Measurements from ENCODE around the gene IL36RN. TPM values are rescaled to one million over a fixed set of nuclear protein-coding genes. Genes with fewer than 3 reads are reported as not detected.

The IL36RN gene
- total and polyA plus RNA-seq, 11 donors, result not detected

DNA sequence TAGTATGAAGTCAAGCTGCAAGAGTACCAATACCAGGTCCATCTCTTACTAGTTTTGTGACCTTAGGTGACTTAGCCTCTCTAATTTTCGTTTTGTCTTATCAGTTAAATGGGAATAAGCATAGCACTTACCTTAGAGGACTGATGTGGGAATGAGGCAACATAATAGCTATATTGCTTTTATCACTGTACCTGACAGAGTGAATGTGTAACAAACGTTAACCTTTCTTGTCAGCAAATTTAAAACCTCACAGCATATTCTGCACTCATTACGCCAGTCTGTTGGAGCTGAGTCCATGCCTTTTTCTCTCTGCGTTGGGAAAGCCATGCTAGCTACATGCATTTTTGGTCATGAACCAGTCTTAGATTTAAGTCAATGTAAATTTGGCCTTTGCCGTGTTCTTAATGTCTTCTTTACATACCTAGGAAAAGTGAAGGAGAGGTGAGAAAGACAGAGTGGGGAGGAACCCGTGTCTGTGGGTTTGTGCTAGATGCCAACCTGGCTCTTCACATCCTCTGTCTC lies 6.5 kb upstream of the IL36RN start, which contains the start of gene IL36B:
TSS of gene IL36B (minus strand) at position 472 of the 522 bp plus-strand sequence.
- no peak for DNase-seq
- Histone ChIP-seq H3K27ac (no peak within 1 kb of the TSS), H3K4me3 (no peak within 1 kb of the TSS), H3K4me1 (no peaks in the 10 kb centered on the region), H3K9me3 (peaks cover 0 to 22% (median 0%) of the 10 kb centered on the region in 12 donors), H3K36me3 (no peaks in the 10 kb centered on the region), H3K27me3 (peaks cover 0 to 6% (median 0%) of the 10 kb centered on the region in 9 donors)
- intact Hi-C loops (cut with DNase I), result no loop called here
- TF ChIP-seq POLR2A (IDR thresholded peaks at IDR 0.05), result no peak
- 61 to 68% (median 67%) methylated on average over 6 of the region's 6 CpGs for WGBS, 4 donors
- no peak for ATAC-seq

DNA sequence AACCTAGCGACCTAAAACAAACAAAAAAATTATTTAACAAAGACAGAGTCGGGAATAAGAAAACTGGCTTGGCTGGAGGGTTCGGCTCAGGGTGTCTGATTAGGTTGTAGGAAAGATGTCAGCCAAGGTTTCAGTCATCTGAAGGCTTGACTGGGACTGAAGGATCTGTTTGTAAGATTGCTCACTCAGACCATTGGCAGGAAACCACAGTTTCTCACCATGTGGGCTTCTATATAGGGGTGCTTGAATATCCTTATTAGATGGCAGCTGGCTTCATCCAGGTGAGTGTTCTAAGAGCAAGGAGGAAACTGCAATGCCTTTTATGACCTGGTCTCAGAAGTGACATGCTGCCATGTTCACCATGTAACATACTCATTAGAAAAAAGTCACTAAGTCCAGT lies 5.3 kb upstream of the IL36RN start:
- Histone ChIP-seq H3K4me1 (no peaks in the 10 kb centered on the region), H3K27ac (no peak overlapping the region), H3K4me3 (no peak overlapping the region), H3K36me3 (no peaks in the 10 kb centered on the region), H3K27me3 (peaks cover 0 to 3% (median 0%) of the 10 kb centered on the region in 9 donors), H3K9me3 (peaks cover 0 to 22% (median 0%) of the 10 kb centered on the region in 12 donors)
- 68 to 77% (median 69%) methylated on average over 3 of the region's 3 CpGs for WGBS, 4 donors
- no peak for DNase-seq
- no peak for ATAC-seq
- TF ChIP-seq POLR2A (IDR thresholded peaks at IDR 0.05), result no peak
- TF ChIP-seq, protein P1, sequence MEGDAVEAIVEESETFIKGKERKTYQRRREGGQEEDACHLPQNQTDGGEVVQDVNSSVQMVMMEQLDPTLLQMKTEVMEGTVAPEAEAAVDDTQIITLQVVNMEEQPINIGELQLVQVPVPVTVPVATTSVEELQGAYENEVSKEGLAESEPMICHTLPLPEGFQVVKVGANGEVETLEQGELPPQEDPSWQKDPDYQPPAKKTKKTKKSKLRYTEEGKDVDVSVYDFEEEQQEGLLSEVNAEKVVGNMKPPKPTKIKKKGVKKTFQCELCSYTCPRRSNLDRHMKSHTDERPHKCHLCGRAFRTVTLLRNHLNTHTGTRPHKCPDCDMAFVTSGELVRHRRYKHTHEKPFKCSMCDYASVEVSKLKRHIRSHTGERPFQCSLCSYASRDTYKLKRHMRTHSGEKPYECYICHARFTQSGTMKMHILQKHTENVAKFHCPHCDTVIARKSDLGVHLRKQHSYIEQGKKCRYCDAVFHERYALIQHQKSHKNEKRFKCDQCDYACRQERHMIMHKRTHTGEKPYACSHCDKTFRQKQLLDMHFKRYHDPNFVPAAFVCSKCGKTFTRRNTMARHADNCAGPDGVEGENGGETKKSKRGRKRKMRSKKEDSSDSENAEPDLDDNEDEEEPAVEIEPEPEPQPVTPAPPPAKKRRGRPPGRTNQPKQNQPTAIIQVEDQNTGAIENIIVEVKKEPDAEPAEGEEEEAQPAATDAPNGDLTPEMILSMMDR (IDR thresholded peaks at IDR 0.05), result no peak
- intact Hi-C loops (cut with DNase I), result no loop called here

DNA sequence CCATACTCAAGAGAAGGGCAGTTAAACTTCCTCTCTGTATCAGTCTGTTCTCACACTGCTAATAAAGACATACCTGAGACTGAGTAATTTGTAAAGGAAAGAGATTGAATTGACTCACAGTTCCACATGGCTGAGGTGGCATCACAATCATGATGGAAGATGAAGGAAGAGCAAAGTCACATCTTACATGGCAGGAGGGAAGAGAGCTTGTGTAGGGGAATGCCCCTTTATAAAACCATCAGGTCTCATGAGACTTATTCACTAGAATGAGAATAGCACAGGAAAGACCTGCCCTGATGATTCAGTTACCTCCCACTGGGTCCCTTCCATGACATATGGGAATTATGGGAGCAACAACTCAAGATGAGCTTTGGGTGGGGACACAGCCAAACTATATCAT lies 4.9 kb upstream of the IL36RN start:
- no peak for TF ChIP-seq POLR2A (IDR thresholded peaks at IDR 0.05)
- TF ChIP-seq, protein P1 (IDR thresholded peaks at IDR 0.05), result no peak

DNA sequence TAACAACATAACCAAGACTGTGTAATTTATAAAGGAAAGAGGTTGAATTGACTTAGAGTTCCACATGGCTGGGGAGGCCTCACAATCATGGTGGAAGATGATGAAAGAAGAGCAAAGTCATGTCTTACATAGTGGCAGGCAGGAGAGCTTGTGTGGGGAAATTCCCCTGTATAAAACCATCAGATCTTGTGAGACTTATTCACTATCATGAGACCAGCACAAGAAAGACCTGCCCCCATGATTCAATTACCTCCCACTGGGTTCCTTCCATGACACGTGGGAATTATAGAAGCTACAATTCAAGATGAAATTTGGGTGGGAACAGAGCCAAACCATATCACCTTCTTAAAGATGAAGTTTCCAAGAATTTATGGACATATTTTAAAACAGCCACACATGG lies 2.5 kb upstream of the IL36RN start:
- Histone ChIP-seq H3K27me3 (peaks cover 0 to 3% (median 0%) of the 10 kb centered on the region in 9 donors), H3K4me3 (no peak overlapping the region), H3K27ac (no peak overlapping the region), H3K9me3 (peaks cover 0 to 11% (median 0%) of the 10 kb centered on the region in 12 donors), H3K4me1 (no peaks in the 10 kb centered on the region), H3K36me3 (no peaks in the 10 kb centered on the region)
- no peak for TF ChIP-seq POLR2A (IDR thresholded peaks at IDR 0.05)
- TF ChIP-seq, protein P1 (IDR thresholded peaks at IDR 0.05), result no peak
- DNase-seq (no peak), ATAC-seq (no peak)
- intact Hi-C loops (cut with DNase I), result no loop called here
- WGBS, 4 donors, result 48 to 71% (median 56%) methylated on average over 1 of the region's 1 CpG

More for the DNA sequence above, 4.9 kb upstream of the IL36RN start:
- H3K9me3 ChIP-seq, result peaks cover 0 to 22% (median 0%) of the 10 kb centered on the region in 12 donors
- no peak overlapping the region for H3K27ac ChIP-seq
- intact Hi-C loops (cut with DNase I), result no loop called here
- no peaks in the 10 kb centered on the region for H3K4me1 ChIP-seq
- peaks cover 0 to 3% (median 0%) of the 10 kb centered on the region in 9 donors for H3K27me3 ChIP-seq
- ATAC-seq (no peak), DNase-seq (no peak)
- no peak overlapping the region for H3K4me3 ChIP-seq
- no peaks in the 10 kb centered on the region for H3K36me3 ChIP-seq

DNA sequence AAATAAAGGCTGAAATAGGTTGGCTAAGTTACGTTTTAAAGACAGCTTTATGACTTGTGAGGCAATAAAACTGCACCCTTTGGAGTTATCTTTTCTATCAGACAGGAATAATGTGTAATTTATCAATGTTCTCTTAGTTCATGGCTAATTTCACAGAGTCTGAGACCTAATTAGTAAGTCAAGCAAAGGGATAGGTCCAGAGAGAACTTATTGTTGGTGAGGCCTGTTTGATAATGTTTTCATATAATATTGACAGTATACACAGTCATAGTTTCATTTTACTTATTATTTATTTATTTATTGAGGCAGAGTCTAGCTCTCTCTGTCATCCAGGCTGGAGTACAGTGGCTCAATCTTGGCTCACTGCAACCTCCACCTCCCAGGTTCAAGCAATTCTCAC lies 1.9 kb upstream of the IL36RN start:
- Histone ChIP-seq H3K27me3 (peaks cover 0 to 4% (median 0%) of the 10 kb centered on the region in 9 donors), H3K4me3 (no peak overlapping the region), H3K4me1 (no peaks in the 10 kb centered on the region), H3K27ac (no peak overlapping the region), H3K9me3 (peaks cover 0 to 11% (median 0%) of the 10 kb centered on the region in 12 donors), H3K36me3 (no peaks in the 10 kb centered on the region)
- TF ChIP-seq, protein P1 (IDR thresholded peaks at IDR 0.05), result no peak
- TF ChIP-seq POLR2A (IDR thresholded peaks at IDR 0.05), result no peak
- intact Hi-C loops (cut with DNase I), result no loop called here
- no peak for DNase-seq
- no peak for ATAC-seq
- 60 to 82% (median 75%) methylated on average over 1 of the region's 1 CpG for WGBS, 4 donors

All from heart left ventricle (tissue), 16 donors.